Stimulated activated CD8-positive, alpha-beta memory T cell treated with anti-CD3 and anti-CD28 coated beads, Interleukin-7, amount 100 ng/mL, for 1 hour (primary cell): Measurements from ENCODE around the gene CD9.
A peak's percentile ranks its signal among the peaks of the same experiment; 100 is the strongest.
"Not testable (repeated sequence)": the region's sequence is repeated elsewhere in the genome, so short reads cannot be mapped to it uniquely, and the experiment has no call there.

Experiments
- DNase-seq, 2 donors: peaks; one replicate each; pipeline ENCODE4 v3.0.0-alpha.2; 2020; ENCODE audit warnings: low read depth in 2 of 2

The CD9 gene

DNA sequence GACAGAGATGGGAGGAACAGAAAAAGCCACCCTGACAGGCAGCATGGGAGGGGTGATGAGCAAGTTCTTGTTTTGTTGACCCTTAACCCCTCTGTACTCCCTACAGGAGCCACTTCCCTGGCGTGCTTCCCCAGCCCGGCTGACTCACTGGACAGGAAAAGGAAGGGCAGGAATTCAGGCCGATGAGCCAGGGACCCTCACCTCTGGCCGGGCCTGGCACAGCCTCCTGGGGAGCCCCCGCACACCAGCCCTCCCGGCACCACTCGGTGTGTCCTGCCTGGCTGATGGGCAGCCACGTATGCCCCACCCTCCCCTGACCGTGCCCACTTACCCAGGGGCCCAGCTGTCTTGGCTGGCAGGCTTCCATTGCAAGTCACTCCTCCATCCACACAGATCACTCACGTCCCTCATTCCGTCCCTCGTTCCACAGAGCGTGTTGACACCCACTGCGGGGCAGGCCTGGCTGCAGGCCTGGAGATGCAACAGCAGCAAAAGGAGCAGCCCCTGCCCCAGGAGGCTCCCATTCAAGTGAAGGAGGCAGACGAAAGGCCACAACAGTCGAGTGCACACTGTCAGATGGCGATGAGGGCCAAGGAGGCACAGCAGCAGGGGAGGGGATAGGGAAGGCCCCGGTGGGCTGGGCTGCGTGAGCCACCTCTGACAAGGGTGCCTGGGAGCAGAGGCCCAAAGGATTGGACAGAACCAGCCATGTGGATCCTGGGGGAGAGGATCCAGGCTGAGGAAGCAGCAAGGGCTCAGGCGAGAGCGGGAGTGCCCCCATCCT lies 19.7 kb upstream of the CD9 start:
- DNase-seq = no peak

DNA sequence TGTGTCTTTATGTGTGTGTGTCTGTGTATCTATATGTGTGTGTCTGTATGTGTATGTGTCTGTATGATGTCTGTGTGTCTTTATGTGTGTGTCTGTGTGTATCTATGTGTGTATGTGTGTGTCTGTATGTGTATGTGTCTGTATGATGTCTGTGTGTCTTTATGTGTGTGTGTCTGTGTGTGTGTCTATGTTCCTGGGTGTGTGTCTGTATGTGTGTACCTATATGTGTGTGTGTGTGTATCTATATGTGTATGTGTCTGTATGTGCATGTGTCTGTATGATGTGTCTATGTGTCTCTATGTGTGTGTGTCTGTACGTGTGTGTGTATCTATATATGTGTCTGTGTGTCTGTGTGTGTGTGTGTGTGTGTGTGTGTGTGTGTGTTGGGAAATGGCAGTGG lies 19.0 kb upstream of the CD9 start:
- no peak for DNase-seq

DNA sequence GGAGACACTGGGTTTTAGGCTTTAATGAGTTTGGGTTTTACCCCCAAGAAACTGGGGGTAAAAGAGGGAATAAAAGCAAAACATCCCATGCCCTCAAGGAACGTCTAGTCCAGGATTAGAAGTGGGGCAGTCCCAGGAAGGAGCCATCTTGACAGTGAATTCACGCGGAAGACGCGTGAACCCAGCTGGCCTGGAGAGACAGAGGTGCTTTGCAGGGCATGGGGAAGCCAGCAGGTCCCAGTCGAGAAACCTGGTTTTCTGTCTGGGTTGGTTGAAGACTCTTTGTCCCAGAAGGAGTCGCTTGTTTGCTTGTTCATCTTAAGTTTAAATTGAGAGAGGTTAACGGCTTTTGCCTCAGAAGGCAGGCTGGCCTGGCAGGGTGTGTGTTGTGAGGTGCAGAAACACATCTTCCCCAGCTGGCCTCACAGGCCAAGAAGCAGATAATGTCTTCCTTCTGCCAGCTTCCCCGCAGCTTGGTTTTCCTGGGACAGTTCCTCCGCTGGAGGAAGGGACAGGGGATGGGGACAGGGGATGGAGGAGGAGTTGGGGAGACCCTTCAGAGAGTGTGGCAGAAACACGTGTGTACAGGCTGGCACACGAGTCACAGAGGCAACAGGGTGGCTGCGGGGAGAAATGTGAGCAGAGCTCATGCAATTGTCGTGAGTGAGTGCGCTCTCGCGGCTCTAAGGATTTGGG lies 18.5 kb upstream of the CD9 start:
- no peak for DNase-seq

DNA sequence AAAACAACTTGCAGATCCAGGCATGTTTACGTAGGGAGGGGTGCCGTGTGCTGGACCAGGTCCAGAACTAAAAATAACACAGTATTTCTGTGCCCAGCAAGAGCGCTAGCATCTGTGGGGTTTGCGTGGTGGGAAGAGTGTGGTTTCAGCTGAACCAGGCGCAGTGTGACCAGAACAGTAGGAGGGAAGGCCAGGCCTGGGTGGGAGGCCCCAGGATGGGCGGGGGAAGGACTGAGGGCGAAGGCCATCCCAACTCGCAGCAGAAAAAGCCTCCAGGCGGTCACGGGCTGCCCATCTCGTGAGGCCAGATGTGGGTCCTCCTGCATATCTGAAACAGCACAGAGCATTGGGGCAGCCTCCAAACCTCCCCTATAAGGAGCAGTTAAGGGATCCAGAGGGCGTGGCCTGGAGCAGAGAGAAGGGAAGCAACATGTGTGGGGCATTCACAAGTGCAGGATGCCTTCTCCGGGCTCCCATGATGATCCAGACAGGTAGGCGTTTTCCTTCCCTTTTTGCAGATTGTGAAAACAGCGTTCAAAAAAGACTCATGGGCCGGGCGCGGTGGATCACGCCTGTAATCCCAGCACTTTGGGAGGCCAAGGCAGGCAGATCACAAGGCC lies 17.8 kb upstream of the CD9 start:
- DNase-seq = no peak

GRCh38 chr12:6183689-6184428 lies 16.3 kb upstream of the CD9 start:
- no peak for DNase-seq

DNA sequence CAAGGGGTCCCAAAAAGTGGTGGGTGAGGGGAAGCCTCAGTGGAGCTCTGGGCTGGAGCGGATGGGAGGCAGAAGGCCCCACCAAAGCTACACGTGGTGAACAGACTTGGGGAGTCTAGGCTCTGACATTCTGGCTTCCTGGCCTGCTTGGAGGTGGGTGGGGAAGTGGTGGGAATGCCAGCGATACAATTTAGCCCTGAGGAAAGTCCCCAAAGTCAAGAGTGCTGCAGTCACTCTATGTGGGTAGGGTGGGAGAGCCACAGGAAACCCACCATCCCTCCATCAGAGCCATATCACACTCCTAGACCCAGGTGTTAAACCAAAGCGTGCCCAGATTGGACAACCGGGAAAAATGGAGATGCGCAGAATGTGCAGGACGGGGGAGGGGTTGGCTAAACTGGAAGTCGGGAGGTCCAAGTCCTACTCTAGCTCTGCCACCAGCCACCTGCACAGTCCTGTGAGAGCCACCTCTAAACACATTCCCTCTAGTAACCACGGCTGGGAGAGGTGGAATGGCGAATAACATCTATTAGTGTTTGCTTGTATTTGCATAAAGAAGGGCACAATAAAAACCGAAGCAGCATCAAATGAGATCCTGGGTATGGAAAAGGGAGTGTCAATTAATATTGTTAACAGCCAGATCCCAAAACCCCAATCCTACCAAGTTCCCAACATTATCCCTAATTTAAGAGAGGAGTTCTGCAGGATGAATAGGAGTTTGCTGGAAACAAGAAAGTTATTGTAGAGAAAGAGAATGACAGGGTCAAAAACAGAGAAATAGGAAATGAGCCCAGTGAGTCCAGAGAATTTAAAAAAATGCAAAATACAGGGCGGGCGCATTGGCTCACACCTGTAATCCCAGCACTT lies 14.0 kb upstream of the CD9 start:
- DNase-seq = no peak

- no peak for DNase-seq
These were observed 12.0 kb upstream of the CD9 start for GRCh38 chr12:6187948-6188793.

- no peak for DNase-seq
These were observed 11.2 kb upstream of the CD9 start for GRCh38 chr12:6189028-6189427.

GRCh38 chr12:6189952-6190598 lies 10.1 kb upstream of the CD9 start:
- DNase-seq = not testable (repeated sequence)

DNA sequence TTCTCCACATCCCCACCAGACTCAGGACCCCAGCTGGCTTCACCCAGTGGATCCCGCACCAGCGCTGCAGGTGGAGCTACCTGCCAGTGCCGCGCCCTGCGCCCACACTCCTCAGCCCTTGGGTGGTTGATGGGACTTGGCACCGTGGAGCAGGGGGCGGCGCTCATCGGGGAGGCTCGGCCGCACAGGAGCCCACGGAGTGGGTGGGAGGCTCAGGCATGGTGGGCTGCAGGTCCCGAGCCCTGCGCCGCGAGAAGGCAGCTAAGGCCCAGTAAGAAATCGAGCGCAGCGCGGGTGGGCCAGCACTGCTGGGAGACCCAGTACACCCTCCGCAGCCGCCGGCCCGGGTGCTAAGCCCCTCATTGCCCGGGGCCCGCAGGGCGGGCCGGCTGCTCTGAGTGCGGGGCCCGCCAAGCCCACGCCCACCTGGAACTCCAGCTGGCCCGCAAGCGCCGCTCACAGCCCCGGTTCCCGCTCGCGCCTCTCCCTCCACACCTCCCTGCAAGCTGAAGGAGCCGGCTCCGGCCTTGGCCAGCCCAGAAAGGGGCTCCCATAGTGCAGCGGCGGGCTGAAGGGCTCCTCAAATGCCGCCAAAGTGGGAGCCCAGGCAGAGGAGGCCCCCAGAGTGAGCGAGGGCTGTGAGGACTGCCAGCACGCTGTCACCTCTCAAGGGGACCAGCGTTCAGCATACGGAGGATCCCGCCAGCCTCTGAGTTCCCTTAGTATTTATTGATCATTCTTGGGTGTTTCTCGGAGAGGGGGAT lies 9.3 kb upstream of the CD9 start:
- DNase-seq = not testable (repeated sequence)

DNA sequence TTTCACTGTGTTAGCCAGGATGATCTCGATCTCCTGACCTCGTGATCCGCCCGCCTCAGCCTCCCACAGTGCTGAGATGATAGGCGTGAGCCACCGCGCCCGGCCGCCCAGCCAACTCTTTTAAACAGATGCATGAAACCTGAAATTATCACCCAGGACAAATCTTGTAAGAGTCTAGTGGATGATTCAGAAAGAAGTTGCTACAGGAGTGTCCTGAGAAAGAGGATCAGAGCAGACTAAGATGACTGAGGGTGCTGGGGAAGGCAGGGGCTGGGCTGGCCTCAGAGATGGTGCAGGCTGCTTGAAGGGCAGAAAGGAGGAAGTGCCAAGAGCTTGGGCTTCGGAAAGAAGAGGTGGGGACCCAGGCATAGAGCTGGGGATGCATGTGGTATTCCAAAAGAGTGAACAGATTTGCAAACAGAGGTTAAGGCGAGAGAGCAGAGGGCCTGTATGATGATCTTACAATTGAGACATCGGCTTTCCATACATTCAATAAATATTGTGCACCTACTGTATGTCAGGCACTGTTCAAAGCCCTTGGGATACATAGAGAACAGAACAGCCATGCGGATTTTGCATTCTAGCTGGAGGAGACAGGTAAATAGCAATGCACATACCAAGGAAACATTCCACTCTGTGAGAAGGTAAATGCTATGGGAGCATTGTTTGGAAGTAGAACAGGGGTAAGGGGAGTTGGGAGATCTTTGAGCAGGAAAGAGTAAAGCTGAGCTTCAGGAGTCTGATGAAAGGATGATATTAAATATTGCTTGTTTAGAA lies 7.4 kb upstream of the CD9 start:
- no peak for DNase-seq

DNA sequence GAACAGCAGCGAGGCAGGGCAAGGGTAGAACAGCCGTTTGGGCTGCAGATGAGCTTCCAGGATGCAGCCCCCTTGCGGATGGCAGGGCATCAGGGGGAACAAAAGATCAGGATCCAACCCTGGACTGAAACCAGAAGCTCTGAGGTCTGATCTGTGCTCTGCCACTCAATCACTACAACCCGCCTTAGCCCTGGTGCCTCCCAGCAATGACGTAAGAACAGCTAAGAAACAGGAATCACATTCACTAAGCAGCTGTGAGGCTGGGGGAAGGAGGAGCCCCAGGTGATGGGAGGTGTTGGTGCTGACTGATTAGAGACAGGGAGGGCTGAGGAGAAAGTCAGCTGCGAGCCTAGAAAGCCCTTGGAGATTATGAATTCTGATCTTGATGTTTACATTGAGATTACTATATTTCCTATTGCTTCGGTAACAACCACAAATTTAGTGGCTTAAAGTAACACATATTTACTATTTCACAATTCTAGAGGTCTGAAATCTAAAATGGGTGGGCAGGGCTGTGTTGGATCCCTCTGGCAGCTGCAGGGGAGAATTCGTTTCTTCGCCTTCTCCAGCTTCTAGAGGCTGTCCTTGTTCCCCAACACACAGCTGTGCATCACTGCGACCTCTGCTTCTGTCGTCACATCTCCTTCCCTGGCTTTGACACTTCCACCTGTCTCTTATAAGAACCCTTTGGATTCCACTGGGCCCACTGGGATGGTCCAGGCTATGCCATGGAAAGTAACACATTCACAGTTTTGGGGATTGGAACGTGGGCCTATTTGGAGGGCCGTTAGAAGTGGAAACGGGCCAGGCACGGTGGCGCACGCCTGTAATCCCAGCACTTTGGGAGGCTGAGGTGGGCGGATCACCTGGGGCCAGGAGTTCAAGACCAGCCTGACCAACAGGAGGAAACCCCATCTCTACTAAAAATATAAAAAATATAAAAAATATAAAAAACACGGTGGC lies 6.1 kb upstream of the CD9 start:
- no peak for DNase-seq

DNA sequence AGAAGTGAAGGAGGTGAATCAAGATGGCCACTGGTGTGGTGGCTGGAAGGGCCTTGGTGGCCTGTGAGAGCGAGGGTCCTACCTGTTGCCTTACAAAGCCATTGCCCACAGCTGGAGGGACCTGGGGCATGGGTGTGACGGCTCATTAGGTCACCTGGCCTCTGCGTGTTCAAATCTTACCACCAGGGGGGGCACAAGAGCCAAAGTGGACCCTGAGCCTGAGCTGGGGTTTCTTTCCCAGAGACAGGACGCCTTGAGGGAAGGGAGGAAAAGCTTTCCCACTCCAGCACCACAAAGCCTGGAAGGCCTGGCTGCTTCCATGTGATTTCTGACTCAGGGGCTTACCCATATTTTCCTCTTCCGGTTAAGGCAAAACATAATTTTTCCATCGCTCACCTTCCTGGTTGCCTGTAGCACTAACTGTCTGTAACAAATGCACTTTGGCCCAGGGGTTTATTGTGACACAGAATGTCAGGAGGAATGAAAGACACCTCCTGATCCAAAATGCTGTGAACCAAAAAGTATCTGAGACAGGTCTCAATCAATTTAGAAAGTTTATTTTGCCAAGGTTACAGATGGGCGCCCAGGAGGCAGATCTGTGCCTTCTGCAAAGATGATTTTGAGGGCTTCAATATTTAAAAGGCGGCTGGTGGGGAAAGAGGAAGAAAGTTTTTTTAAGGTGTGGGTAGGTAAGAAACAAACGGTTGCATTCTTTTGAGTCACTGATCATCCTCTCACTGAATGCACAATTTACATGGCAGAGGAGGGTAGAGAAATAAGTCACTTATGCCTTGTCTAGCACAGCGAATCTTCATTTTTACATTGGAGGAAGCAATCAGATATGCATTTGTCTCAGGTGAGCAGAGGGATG lies 4.3 kb upstream of the CD9 start:
- peak; percentile 57 to 63 for DNase-seq

- no peak for DNase-seq
These were observed 2.1 kb upstream of the CD9 start for GRCh38 chr12:6198051-6198450.

- no peak for DNase-seq
These were observed 1.6 kb upstream of the CD9 start for GRCh38 chr12:6198556-6198955.

GRCh38 chr12:6198985-6199530 lies 1.1 kb upstream of the CD9 start:
- DNase-seq = no peak
